Inflammatory macrophage treated with lipopolysaccharide for 4 hours (primary cell): ENCODE results near the gene AGAP3.

ENCODE experiments used
- DNase-seq: peaks from one replicate; pipeline ENCODE4 v3.0.0-alpha.2; 2020

AGAP3 gene

GRCh38 chr7:151110941-151111645, 24.8 kb downstream of the AGAP3 start:
- peak; percentile 72 for DNase-seq

GRCh38 chr7:151113344-151114150, 27.3 kb downstream of the AGAP3 start:
- DNase-seq = no peak

- DNase-seq = peak; percentile 9
Measured at GRCh38 chr7:151114151-151115090, 28.1 kb downstream of the AGAP3 start.

- DNase-seq = peak; percentile 19
Measured at GRCh38 chr7:151115121-151115835, 29.0 kb downstream of the AGAP3 start.

GRCh38 chr7:151115836-151116418, 29.7 kb downstream of the AGAP3 start:
- DNase-seq = no peak

GRCh38 chr7:151116603-151117440, 30.5 kb downstream of the AGAP3 start:
- DNase-seq = no peak

- no peak for DNase-seq
Measured at GRCh38 chr7:151117565-151117964, 31.3 kb downstream of the AGAP3 start.

- no peak for DNase-seq
Measured at GRCh38 chr7:151118108-151119054, 32.1 kb downstream of the AGAP3 start.

- no peak for DNase-seq
Measured at GRCh38 chr7:151119055-151119415, 32.8 kb downstream of the AGAP3 start.

GRCh38 chr7:151119902-151120301, 33.6 kb downstream of the AGAP3 start:
- DNase-seq = no peak

- no peak for DNase-seq
Measured at GRCh38 chr7:151120896-151121295, 34.6 kb downstream of the AGAP3 start.

- no peak for DNase-seq
Measured at GRCh38 chr7:151121380-151122170, 35.3 kb downstream of the AGAP3 start.

- DNase-seq = no peak
Measured at GRCh38 chr7:151122276-151122675, 36.0 kb downstream of the AGAP3 start.

GRCh38 chr7:151122796-151123157, 36.5 kb downstream of the AGAP3 start:
- DNase-seq = no peak

- no peak for DNase-seq
Measured at GRCh38 chr7:151123158-151123821, 37.0 kb downstream of the AGAP3 start.

GRCh38 chr7:151123822-151124464, 37.7 kb downstream of the AGAP3 start:
- DNase-seq = peak; percentile 55

- no peak for DNase-seq
Measured at GRCh38 chr7:151124481-151124880, 38.2 kb downstream of the AGAP3 start.

GRCh38 chr7:151124899-151125399, 38.7 kb downstream of the AGAP3 start:
- no peak for DNase-seq
